H1 (cell line): ENCODE data around the gene TTBK2. TPM values are rescaled to one million over a fixed set of nuclear protein-coding genes. Genes with fewer than 3 reads are reported as not detected.

Experiments
- CTCF ChIA-PET: fragments of 300-600 bp; sonication (Branson Sonifier 250); formaldehyde crosslinking; loops from one replicate; lab custom pipeline; 2021; ENCODE audit not compliant: partially characterized antibody; lab: Charles Lee
- POLR2A ChIA-PET: fragments of 300-600 bp; sonication (Branson Sonifier 250); formaldehyde crosslinking; loops from one replicate; lab custom pipeline; 2021; ENCODE audit warnings: inconsistent platforms; ENCODE audit not compliant: partially characterized antibody; lab: Charles Lee
- DNase-seq, 2 experiments: peaks; one replicate each; pipeline versions ENCODE4 v3.0.0 to v3.0.0-alpha.2; 2010 to 2022; ENCODE audit warnings: low spot score in 2 of 2, low read depth in 1 of 2, mixed read lengths in 1 of 2
- FAIRE-seq: peaks from 2 replicates; lab custom pipeline; 2011; peaks lifted over from hg19 to GRCh38; lab: Jason Lieb, UNC
- H2AFZ ChIP-seq: 2 replicates; pipeline ENCODE4 v1.8.1; 2012; ENCODE audit warnings: low read length, inconsistent platforms
- H2AK5ac ChIP-seq: 2 replicates; pipeline ENCODE4 v1.6.1; 2013; ENCODE audit warnings: low read depth, low read length
- H2BK120ac ChIP-seq: replicated peaks from 2 replicates; pipeline ENCODE3; 2013; ENCODE audit warnings: low read depth, low read length, inconsistent platforms
- H2BK12ac ChIP-seq: 2 replicates; pipeline ENCODE4 v1.6.1; 2013; ENCODE audit warnings: low read depth, low read length
- H2BK15ac ChIP-seq: 2 replicates; pipeline ENCODE4 v1.6.1; 2013; ENCODE audit warnings: low read length
- H2BK20ac ChIP-seq: 2 replicates; pipeline ENCODE4 v1.6.1; 2013; ENCODE audit warnings: low read length
- H2BK5ac ChIP-seq: 2 replicates; pipeline ENCODE4 v1.6.1; 2013; ENCODE audit warnings: low read depth, low read length
- H3K14ac ChIP-seq: 2 replicates; pipeline ENCODE4 v1.6.1; 2013; ENCODE audit warnings: inconsistent platforms; ENCODE audit not compliant: insufficient read length
- H3K18ac ChIP-seq: 2 replicates; pipeline ENCODE4 v1.6.1; 2013; ENCODE audit warnings: low read length; ENCODE audit errors: extremely low read depth
- H3K23ac ChIP-seq: 2 replicates; pipeline ENCODE4 v1.6.1; 2013; ENCODE audit warnings: inconsistent platforms; ENCODE audit not compliant: insufficient read length
- H3K23me2 ChIP-seq: 2 replicates; pipeline ENCODE4 v1.6.1; 2013; ENCODE audit warnings: low read depth, low read length
- H3K27ac ChIP-seq: 2 replicates; pipeline ENCODE4 v1.6.1; 2011; ENCODE audit warnings: low read depth, low read length, inconsistent platforms
- H3K27me3 ChIP-seq, 4 experiments: replicated peaks in 1 of 4; 1 replicate in 1 of 4; 2 replicates in 3 of 4; pipeline versions ENCODE4 v1.6.1 to v1.8.1; 2011 to 2013; ENCODE audit warnings: low read length in 3 of 4, mild to moderate bottlenecking in 3 of 4, inconsistent platforms in 2 of 4, mixed read lengths in 2 of 4, moderate library complexity in 1 of 4; ENCODE audit not compliant: control insufficient read depth in 3 of 4, insufficient read depth in 3 of 4; ENCODE audit errors: extremely low read depth in 1 of 4
- H3K36me3 ChIP-seq, 4 experiments: 2 replicates each; pipeline versions ENCODE4 v1.6.1 to v1.8.1; 2011 to 2013; ENCODE audit warnings: mild to moderate bottlenecking in 4 of 4, low read length in 3 of 4, moderate library complexity in 2 of 4, control low read depth in 1 of 4, inconsistent platforms in 1 of 4; ENCODE audit not compliant: insufficient read depth in 4 of 4, control insufficient read depth in 2 of 4
- H3K4ac ChIP-seq: replicated peaks from 2 replicates; pipeline ENCODE3; 2013; ENCODE audit warnings: low read length, low read depth, mixed read lengths, inconsistent platforms; ENCODE audit not compliant: insufficient read length
- H3K4me1 ChIP-seq, 4 experiments: replicated peaks in 1 of 4; 1 replicate in 1 of 4; 2 replicates in 3 of 4; pipeline versions ENCODE4 v1.6.1 to v1.8.1; 2011 to 2013; ENCODE audit warnings: low read length in 3 of 4, inconsistent platforms in 2 of 4, mixed read lengths in 1 of 4; ENCODE audit not compliant: insufficient read depth in 4 of 4, control insufficient read depth in 3 of 4
- H3K4me2 ChIP-seq, 2 experiments: 2 replicates each; pipeline versions ENCODE4 v1.6.1 to v1.8.1; 2011 to 2013; ENCODE audit warnings: low read depth in 2 of 2, low read length in 2 of 2, control low read depth in 1 of 2, inconsistent platforms in 1 of 2, mild to moderate bottlenecking in 1 of 2; ENCODE audit not compliant: insufficient read depth in 1 of 2
- H3K4me3 ChIP-seq, 4 experiments: fragments of 200-600, 300-600 bp in 1 of 4; sonication (generic), shearing (Covaris generic), sonication (Bioruptor Twin) in 1 of 4; 2 replicates each; pipeline versions ENCODE4 v1.5.1 to v1.8.1; 2011 to 2016; ENCODE audit warnings: low read length in 4 of 4, low read depth in 3 of 4, control low read depth in 2 of 4, inconsistent platforms in 2 of 4, mild to moderate bottlenecking in 2 of 4, mixed read lengths in 1 of 4, moderate library complexity in 1 of 4; ENCODE audit not compliant: insufficient read depth in 2 of 4; ENCODE audit errors: extremely low read depth in 1 of 4
- H3K56ac ChIP-seq: replicated peaks from 2 replicates; pipeline ENCODE3; 2013; ENCODE audit warnings: low read depth, mild to moderate bottlenecking, mixed read lengths, low read length, inconsistent platforms; ENCODE audit not compliant: insufficient read length
- H3K79me1 ChIP-seq: 2 replicates; pipeline ENCODE4 v1.6.1; 2013; ENCODE audit warnings: low read depth, low read length, control low read depth
- H3K79me2 ChIP-seq, 2 experiments: 2 replicates each; pipeline versions ENCODE4 v1.6.1 to v1.8.1; 2012 to 2013; ENCODE audit warnings: low read length in 2 of 2, mild to moderate bottlenecking in 2 of 2, inconsistent platforms in 1 of 2; ENCODE audit not compliant: insufficient read depth in 2 of 2, control insufficient read depth in 1 of 2
- H3K9ac ChIP-seq, 4 experiments: replicated peaks in 1 of 4; 1 replicate in 1 of 4; 2 replicates in 3 of 4; pipeline versions ENCODE4 v1.6.1 to v1.8.1; 2011 to 2013; ENCODE audit warnings: low read depth in 3 of 4, low read length in 3 of 4, control low read depth in 2 of 4, mild to moderate bottlenecking in 2 of 4, moderate library complexity in 2 of 4, inconsistent platforms in 1 of 4; ENCODE audit errors: extremely low read depth in 1 of 4
- H3K9me3 ChIP-seq, 2 experiments: 2 replicates each; pipeline versions ENCODE4 v1.6.1 to v1.8.1; 2012 to 2013; ENCODE audit warnings: mild to moderate bottlenecking in 2 of 2, moderate library complexity in 2 of 2, control low read depth in 1 of 2, inconsistent platforms in 1 of 2, low read depth in 1 of 2, low read length in 1 of 2, mixed read lengths in 1 of 2; ENCODE audit not compliant: insufficient read depth in 2 of 2
- H4K20me1 ChIP-seq, 2 experiments: replicated peaks in 1 of 2; 2 replicates each; pipeline versions ENCODE3 to v1.8.1; 2011 to 2013; ENCODE audit warnings: inconsistent platforms in 2 of 2, low read length in 2 of 2, mild to moderate bottlenecking in 1 of 2; ENCODE audit not compliant: insufficient read depth in 2 of 2, control insufficient read depth in 1 of 2
- H4K5ac ChIP-seq: 2 replicates; pipeline ENCODE4 v1.6.1; 2013; ENCODE audit warnings: low read length, low read depth, mixed read lengths, inconsistent platforms; ENCODE audit not compliant: insufficient read length
- H4K8ac ChIP-seq: 2 replicates; pipeline ENCODE4 v1.8.0; 2013; ENCODE audit warnings: mild to moderate bottlenecking, moderate library complexity, low read length, inconsistent platforms; ENCODE audit not compliant: insufficient read depth; ENCODE audit errors: extremely low read depth
- H4K91ac ChIP-seq: replicated peaks from 2 replicates; pipeline ENCODE3; 2013; ENCODE audit warnings: low read length, mixed read lengths, inconsistent platforms; ENCODE audit not compliant: insufficient read length
- ASH2L ChIP-seq: fragments of 200-600, 300-600 bp; sonication (generic); IDR thresholded peaks from one replicate; pipeline ENCODE4 v1.7.1; 2017; ENCODE audit warnings: low read length
- SP2 ChIP-seq: IDR thresholded peaks from 2 replicates; pipeline ENCODE4 v1.6.1; 2012; ENCODE audit warnings: mild to moderate bottlenecking, low read length, inconsistent platforms
- TAF7 ChIP-seq: optimal IDR thresholded peaks from 2 replicates; pipeline ENCODE3; 2011; ENCODE audit warnings: low read depth, mild to moderate bottlenecking, inconsistent platforms, low read length, moderate library complexity, borderline replicate concordance
- WGBS, 2 experiments: shearing (Covaris generic) in 1 of 2; methylation state at CpG; one replicate each; pipeline versions ENCODE4 v1.1.6 to v1.1.7; 2013 to 2015; ENCODE audit warnings: low lambda C conversion rate in 2 of 2, mixed read lengths in 2 of 2, inconsistent platforms in 1 of 2, low coverage in 1 of 2, missing lambda C conversion rate in 1 of 2; ENCODE audit not compliant: insufficient replicate concordance in 2 of 2, insufficient coverage in 1 of 2, insufficient read length in 1 of 2; ENCODE audit errors: extremely low coverage in 1 of 2, missing lambda C conversion rate in 1 of 2; 5-methylcytosine and 5-hydroxymethylcytosine counted together
- polyA plus RNA-seq, 7 experiments: library from polyadenylated mRNA; depleted of rRNA in 3 of 7; stranded (reverse) in 5 of 7; unstranded in 2 of 7; fragments of >200 nt in 5 of 7; fragments of 200-250 nt in 2 of 7; gene quantifications; 1 replicate in 5 of 7; 2 replicates in 1 of 7; 4 replicates in 1 of 7; pipeline versions ENCODE4 v1.2.1 to v1.2.3, GENCODE V29; 2011 to 2013; ENCODE audit warnings: missing spikeins in 2 of 7, mixed read lengths in 2 of 7
- total RNA-seq: library from RNA; stranded (reverse); fragmentation: NEBNext Ultra II Directional; extraction: Animal tissue kit (Norgen Biotek cat#: 25700); gene quantifications from 2 replicates; pipeline ENCODE4 v1.2.1, GENCODE V29; 2021

The TTBK2 gene
- total and polyA plus RNA-seq, 2 of the 8 experiments (the other 6 are each of a cell fraction or from before 2014, with no cell fraction given), result 2.7 to 18.2 TPM

GRCh38 chr15:42744195-42744594, 176.4 kb downstream of the TTBK2 start:
- no peaks in the 10 kb centered on the region for H3K27me3 ChIP-seq
- no peak overlapping the region for H4K91ac ChIP-seq
- H3K4me1 ChIP-seq, result 0 out of 7 replicates have a peak, but pooled peaks cover 0 to 2% (median 0%) of the 10 kb centered on the region in 4 experiments
- no peak overlapping the region for H3K23ac ChIP-seq
- FAIRE-seq, result no peak
- H3K4me3 ChIP-seq, result no peak overlapping the region
- H3K9ac ChIP-seq, result no peak overlapping the region
- no peak overlapping the region for H4K5ac ChIP-seq
- H3K36me3 ChIP-seq, result peaks cover 0 to 4% (median 0%) of the 10 kb centered on the region in 4 experiments; a peak in 1 of 8 replicates
- ChIA-PET POLR2A (no interaction called here), CTCF (interaction anchor here (0.7 to 1.6 kb wide), 2 partner anchors 9 to 182 kb away, joined by 3 to 8 read pairs; no protein-coding TSS in a partner anchor)
- H3K9me3 ChIP-seq, result no peaks in the 10 kb centered on the region
- H3K23me2 ChIP-seq, result no peaks in the 10 kb centered on the region
- H3K18ac ChIP-seq, result no peak overlapping the region
- no peak overlapping the region for H3K14ac ChIP-seq
- H3K79me1 ChIP-seq, result no peaks in the 10 kb centered on the region
- DNase-seq, result no peak
- H2BK12ac ChIP-seq, result no peak overlapping the region
- H3K4ac ChIP-seq, result no peak overlapping the region
- no peaks in the 10 kb centered on the region for H3K79me2 ChIP-seq
- H2AFZ ChIP-seq, result no peak overlapping the region
- no peak overlapping the region for H2AK5ac ChIP-seq
- H2BK20ac ChIP-seq, result no peak overlapping the region
- no peak overlapping the region for H3K56ac ChIP-seq
- H2BK15ac ChIP-seq, result no peak overlapping the region
- 79% methylated on average over 1 of the region's 1 CpG; no CpG with 5 or more reads in 1 of the 2 experiments for WGBS, 2 experiments
- H2BK120ac ChIP-seq, result no peak overlapping the region
- H3K27ac ChIP-seq, result no peak overlapping the region
- no peak overlapping the region for H4K8ac ChIP-seq
- no peaks in the 10 kb centered on the region for H4K20me1 ChIP-seq
- no peak overlapping the region for H3K4me2 ChIP-seq
- no peak overlapping the region for H2BK5ac ChIP-seq
- no peak for TF ChIP-seq SP2
- TF ChIP-seq ASH2L, result no peak
- no peak for TF ChIP-seq TAF7
